Measurements from ENCODE around the gene AUTS2.

Gene AUTS2

DNA sequence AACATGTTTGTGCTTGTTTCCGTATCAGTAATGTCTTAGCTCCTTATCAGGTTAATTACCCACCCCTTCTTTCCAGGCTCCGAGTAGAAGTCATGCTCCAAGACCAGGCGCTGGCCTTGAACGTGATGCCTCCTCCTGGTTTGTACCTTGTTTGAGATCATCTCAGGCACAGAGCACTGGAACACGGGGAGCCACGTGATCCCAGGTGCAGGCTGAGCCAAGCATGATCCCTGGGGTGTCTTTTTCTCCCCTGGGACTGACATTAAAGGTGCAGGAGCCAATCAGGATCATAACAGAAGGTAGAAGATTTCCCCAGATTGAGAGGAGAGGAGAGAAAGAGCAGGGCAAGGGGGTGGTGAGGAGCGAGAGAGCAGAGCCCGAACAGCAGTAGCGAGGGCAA, 907.6 kb downstream of the AUTS2 start:
- no peaks in the 10 kb centered on the region for H3K36me3 ChIP-seq (ENCODE audit: control insufficient read depth, insufficient read depth, low read length)
- no peaks in the 10 kb centered on the region for H3K4me1 ChIP-seq (ENCODE audit: control insufficient read depth, insufficient read depth, low read length, poor library complexity, severe bottlenecking)
- H3K9me3 ChIP-seq (ENCODE audit: control insufficient read depth, low read length): no peaks in the 10 kb centered on the region
- H3K27me3 ChIP-seq (replicated peaks; ENCODE audit: control insufficient read depth, insufficient read depth, low read length, poor library complexity, severe bottlenecking): no peaks in the 10 kb centered on the region
- no peak for DNase-seq
- H3K4me3 ChIP-seq (ENCODE audit: insufficient read depth, low read depth, low read length, poor library complexity, severe bottlenecking): no peak overlapping the region
- no peak overlapping the region for H3K27ac ChIP-seq (ENCODE audit: insufficient read depth, low read length, poor library complexity, severe bottlenecking)

DNA sequence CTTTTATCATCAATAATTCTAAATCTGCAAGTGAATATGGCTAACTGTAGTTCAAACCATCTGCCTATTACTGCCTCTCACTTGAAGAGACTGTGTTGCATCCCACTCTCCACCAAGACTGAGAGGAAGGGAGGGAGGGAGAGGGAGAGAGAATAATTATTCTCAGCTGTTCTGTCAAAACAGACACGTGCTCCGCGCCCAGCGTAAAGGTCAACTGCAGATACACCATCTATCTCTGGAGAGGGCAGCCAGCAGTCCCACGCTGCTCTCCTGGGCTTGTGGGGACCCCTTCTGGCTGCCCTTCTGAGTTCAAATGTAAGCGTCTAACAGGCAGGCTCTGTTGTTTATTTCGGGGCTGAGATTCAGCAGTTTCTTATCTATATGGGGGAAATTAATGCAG, 908.2 kb downstream of the AUTS2 start:
- H3K4me3 ChIP-seq (ENCODE audit: insufficient read depth, low read depth, low read length, poor library complexity, severe bottlenecking): no peak overlapping the region
- H3K27me3 ChIP-seq (replicated peaks; ENCODE audit: control insufficient read depth, insufficient read depth, low read length, poor library complexity, severe bottlenecking): no peaks in the 10 kb centered on the region
- no peaks in the 10 kb centered on the region for H3K4me1 ChIP-seq (ENCODE audit: control insufficient read depth, insufficient read depth, low read length, poor library complexity, severe bottlenecking)
- DNase-seq: no peak
- no peaks in the 10 kb centered on the region for H3K9me3 ChIP-seq (ENCODE audit: control insufficient read depth, low read length)
- no peak overlapping the region for H3K27ac ChIP-seq (ENCODE audit: insufficient read depth, low read length, poor library complexity, severe bottlenecking)
- no peaks in the 10 kb centered on the region for H3K36me3 ChIP-seq (ENCODE audit: control insufficient read depth, insufficient read depth, low read length)

- no peak for DNase-seq
- Histone ChIP-seq H3K27me3 (replicated peaks; ENCODE audit: control insufficient read depth, insufficient read depth, low read length, poor library complexity, severe bottlenecking) (no peaks in the 10 kb centered on the region), H3K27ac (ENCODE audit: insufficient read depth, low read length, poor library complexity, severe bottlenecking) (no peak overlapping the region), H3K4me1 (ENCODE audit: control insufficient read depth, insufficient read depth, low read length, poor library complexity, severe bottlenecking) (no peaks in the 10 kb centered on the region), H3K36me3 (ENCODE audit: control insufficient read depth, insufficient read depth, low read length) (no peaks in the 10 kb centered on the region), H3K4me3 (ENCODE audit: insufficient read depth, low read depth, low read length, poor library complexity, severe bottlenecking) (no peak overlapping the region), H3K9me3 (ENCODE audit: control insufficient read depth, low read length) (no peaks in the 10 kb centered on the region)
Measured at GRCh38 chr7:70512144-70512543, 913.9 kb downstream of the AUTS2 start.

GRCh38 chr7:70512761-70513160, 914.5 kb downstream of the AUTS2 start:
- H3K9me3 ChIP-seq (ENCODE audit: control insufficient read depth, low read length): no peaks in the 10 kb centered on the region
- no peak for DNase-seq
- H3K27ac ChIP-seq (ENCODE audit: insufficient read depth, low read length, poor library complexity, severe bottlenecking): no peak overlapping the region
- H3K4me1 ChIP-seq (ENCODE audit: control insufficient read depth, insufficient read depth, low read length, poor library complexity, severe bottlenecking): no peaks in the 10 kb centered on the region
- no peaks in the 10 kb centered on the region for H3K36me3 ChIP-seq (ENCODE audit: control insufficient read depth, insufficient read depth, low read length)
- no peaks in the 10 kb centered on the region for H3K27me3 ChIP-seq (replicated peaks; ENCODE audit: control insufficient read depth, insufficient read depth, low read length, poor library complexity, severe bottlenecking)
- H3K4me3 ChIP-seq (ENCODE audit: insufficient read depth, low read depth, low read length, poor library complexity, severe bottlenecking): no peak overlapping the region

- Histone ChIP-seq H3K4me3 (ENCODE audit: insufficient read depth, low read depth, low read length, poor library complexity, severe bottlenecking) (no peak overlapping the region), H3K27ac (ENCODE audit: insufficient read depth, low read length, poor library complexity, severe bottlenecking) (no peak overlapping the region), H3K36me3 (ENCODE audit: control insufficient read depth, insufficient read depth, low read length) (no peaks in the 10 kb centered on the region), H3K9me3 (ENCODE audit: control insufficient read depth, low read length) (no peaks in the 10 kb centered on the region), H3K4me1 (ENCODE audit: control insufficient read depth, insufficient read depth, low read length, poor library complexity, severe bottlenecking) (no peaks in the 10 kb centered on the region), H3K27me3 (replicated peaks; ENCODE audit: control insufficient read depth, insufficient read depth, low read length, poor library complexity, severe bottlenecking) (no peaks in the 10 kb centered on the region)
- DNase-seq: no peak
Measured at GRCh38 chr7:70520611-70521010, 922.3 kb downstream of the AUTS2 start.

DNA sequence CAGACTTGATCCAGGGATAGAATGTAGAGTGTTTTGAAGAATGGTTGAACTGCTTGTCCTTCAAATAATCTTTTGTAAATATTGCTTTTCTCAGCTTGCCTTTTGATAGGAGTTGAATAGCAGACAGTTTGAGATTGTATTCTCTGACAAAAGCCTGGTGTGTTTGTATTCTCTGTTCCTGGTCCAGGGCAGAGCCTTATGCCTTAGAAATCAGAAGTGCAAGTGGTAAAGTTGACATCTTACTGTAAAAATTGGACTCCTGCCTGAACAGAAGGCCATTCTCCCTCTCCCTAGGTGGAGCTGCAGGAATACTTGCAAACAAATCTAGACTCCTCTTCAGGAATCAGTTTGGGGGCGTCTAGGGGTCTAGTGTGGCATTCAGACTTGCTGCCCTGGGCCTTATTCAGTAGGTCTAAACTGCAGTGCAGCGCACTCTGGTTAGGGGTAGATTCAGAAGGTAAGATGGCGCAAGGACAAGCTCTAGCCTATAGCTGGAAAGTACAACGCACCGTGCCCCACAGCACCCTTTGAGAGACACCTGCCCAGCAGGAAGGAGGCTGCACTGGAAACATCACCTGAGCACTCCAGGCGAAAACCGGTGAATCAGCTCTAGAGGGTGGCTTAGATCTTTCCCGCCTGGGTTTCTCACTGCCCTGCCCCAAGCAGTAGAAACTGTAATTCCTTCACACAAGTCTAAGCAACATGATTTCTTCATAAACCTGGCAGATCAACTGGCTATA, 925.1 kb downstream of the AUTS2 start:
- H3K4me3 ChIP-seq (ENCODE audit: insufficient read depth, low read depth, low read length, poor library complexity, severe bottlenecking): no peak overlapping the region
- DNase-seq: no peak
- H3K27ac ChIP-seq (ENCODE audit: insufficient read depth, low read length, poor library complexity, severe bottlenecking): no peak overlapping the region
- H3K9me3 ChIP-seq (ENCODE audit: control insufficient read depth, low read length): no peaks in the 10 kb centered on the region
- no peaks in the 10 kb centered on the region for H3K4me1 ChIP-seq (ENCODE audit: control insufficient read depth, insufficient read depth, low read length, poor library complexity, severe bottlenecking)
- no peaks in the 10 kb centered on the region for H3K36me3 ChIP-seq (ENCODE audit: control insufficient read depth, insufficient read depth, low read length)
- no peaks in the 10 kb centered on the region for H3K27me3 ChIP-seq (replicated peaks; ENCODE audit: control insufficient read depth, insufficient read depth, low read length, poor library complexity, severe bottlenecking)

- Histone ChIP-seq H3K27ac (ENCODE audit: insufficient read depth, low read length, poor library complexity, severe bottlenecking) (no peak overlapping the region), H3K9me3 (ENCODE audit: control insufficient read depth, low read length) (no peaks in the 10 kb centered on the region), H3K36me3 (ENCODE audit: control insufficient read depth, insufficient read depth, low read length) (no peaks in the 10 kb centered on the region), H3K4me1 (ENCODE audit: control insufficient read depth, insufficient read depth, low read length, poor library complexity, severe bottlenecking) (no peaks in the 10 kb centered on the region), H3K27me3 (replicated peaks; ENCODE audit: control insufficient read depth, insufficient read depth, low read length, poor library complexity, severe bottlenecking) (no peaks in the 10 kb centered on the region), H3K4me3 (ENCODE audit: insufficient read depth, low read depth, low read length, poor library complexity, severe bottlenecking) (no peak overlapping the region)
- DNase-seq: no peak
Measured at GRCh38 chr7:70523989-70524351, 925.7 kb downstream of the AUTS2 start.

- no peak for DNase-seq
- Histone ChIP-seq H3K27ac (ENCODE audit: insufficient read depth, low read length, poor library complexity, severe bottlenecking) (no peak overlapping the region), H3K9me3 (ENCODE audit: control insufficient read depth, low read length) (no peaks in the 10 kb centered on the region), H3K36me3 (ENCODE audit: control insufficient read depth, insufficient read depth, low read length) (no peaks in the 10 kb centered on the region), H3K4me1 (ENCODE audit: control insufficient read depth, insufficient read depth, low read length, poor library complexity, severe bottlenecking) (no peaks in the 10 kb centered on the region), H3K4me3 (ENCODE audit: insufficient read depth, low read depth, low read length, poor library complexity, severe bottlenecking) (no peak overlapping the region), H3K27me3 (replicated peaks; ENCODE audit: control insufficient read depth, insufficient read depth, low read length, poor library complexity, severe bottlenecking) (no peaks in the 10 kb centered on the region)
Measured at GRCh38 chr7:70525991-70526390, 927.7 kb downstream of the AUTS2 start.

GRCh38 chr7:70527520-70528115, 929.3 kb downstream of the AUTS2 start:
- Histone ChIP-seq H3K9me3 (ENCODE audit: control insufficient read depth, low read length) (no peaks in the 10 kb centered on the region), H3K27me3 (replicated peaks; ENCODE audit: control insufficient read depth, insufficient read depth, low read length, poor library complexity, severe bottlenecking) (no peaks in the 10 kb centered on the region), H3K4me1 (ENCODE audit: control insufficient read depth, insufficient read depth, low read length, poor library complexity, severe bottlenecking) (no peaks in the 10 kb centered on the region), H3K4me3 (ENCODE audit: insufficient read depth, low read depth, low read length, poor library complexity, severe bottlenecking) (no peak overlapping the region), H3K27ac (ENCODE audit: insufficient read depth, low read length, poor library complexity, severe bottlenecking) (no peak overlapping the region), H3K36me3 (ENCODE audit: control insufficient read depth, insufficient read depth, low read length) (no peaks in the 10 kb centered on the region)
- DNase-seq: no peak

DNA sequence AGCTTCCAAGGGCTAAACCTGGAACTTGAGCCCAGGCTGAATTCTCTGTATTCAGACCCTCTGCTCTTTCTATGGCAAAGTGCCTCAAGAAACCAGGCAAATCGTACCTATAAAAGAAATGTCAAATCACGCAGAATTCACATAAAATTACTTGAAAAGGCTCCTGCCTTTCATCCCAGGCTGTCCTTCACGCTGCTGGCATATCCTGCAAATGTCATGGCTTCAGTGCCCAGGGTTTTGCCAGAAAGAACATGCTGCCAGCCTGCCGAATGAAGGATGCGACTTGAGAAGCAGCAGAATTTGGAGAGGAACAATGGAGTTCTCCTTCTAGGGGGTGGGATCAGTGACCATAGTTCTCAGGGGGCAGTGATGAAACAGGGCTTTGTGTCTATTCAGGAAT, 931.2 kb downstream of the AUTS2 start:
- no peak overlapping the region for H3K27ac ChIP-seq (ENCODE audit: insufficient read depth, low read length, poor library complexity, severe bottlenecking)
- H3K4me1 ChIP-seq (ENCODE audit: control insufficient read depth, insufficient read depth, low read length, poor library complexity, severe bottlenecking): no peaks in the 10 kb centered on the region
- no peak for DNase-seq
- H3K4me3 ChIP-seq (ENCODE audit: insufficient read depth, low read depth, low read length, poor library complexity, severe bottlenecking): no peak overlapping the region
- no peaks in the 10 kb centered on the region for H3K27me3 ChIP-seq (replicated peaks; ENCODE audit: control insufficient read depth, insufficient read depth, low read length, poor library complexity, severe bottlenecking)
- H3K36me3 ChIP-seq (ENCODE audit: control insufficient read depth, insufficient read depth, low read length): no peaks in the 10 kb centered on the region
- no peaks in the 10 kb centered on the region for H3K9me3 ChIP-seq (ENCODE audit: control insufficient read depth, low read length)
